GM18517 (cell line): ENCODE measurements around the gene CTIF.

ENCODE experiments used
- ATAC-seq: cut with Tn5 transposase; IDR thresholded peaks from one replicate; pipeline ENCODE4 v1.9.1; 2021; ENCODE audit warnings: mild to moderate bottlenecking, moderate library complexity; ENCODE audit not compliant: unreplicated experiment

Gene CTIF

DNA sequence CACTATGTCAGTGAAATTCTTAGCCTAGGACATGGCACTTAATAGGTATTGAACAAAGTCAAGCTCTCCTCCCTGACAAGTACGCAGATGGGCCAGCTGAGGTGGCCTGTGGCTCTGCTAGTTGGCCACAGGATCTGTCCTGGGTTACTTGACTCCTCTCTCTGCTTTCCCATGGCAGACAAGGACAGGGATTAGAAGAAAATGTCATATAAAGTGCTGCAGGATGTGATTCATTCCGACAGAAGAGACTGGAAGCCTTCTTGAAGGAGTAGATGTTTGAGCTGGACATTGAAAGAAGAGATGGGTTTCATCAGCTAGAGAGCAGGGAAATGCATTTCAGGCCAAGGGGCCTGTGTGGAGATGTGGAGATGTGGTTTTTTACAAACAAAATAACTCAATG lies 365.3 kb downstream of the CTIF start:
- ATAC-seq, result no peak

DNA sequence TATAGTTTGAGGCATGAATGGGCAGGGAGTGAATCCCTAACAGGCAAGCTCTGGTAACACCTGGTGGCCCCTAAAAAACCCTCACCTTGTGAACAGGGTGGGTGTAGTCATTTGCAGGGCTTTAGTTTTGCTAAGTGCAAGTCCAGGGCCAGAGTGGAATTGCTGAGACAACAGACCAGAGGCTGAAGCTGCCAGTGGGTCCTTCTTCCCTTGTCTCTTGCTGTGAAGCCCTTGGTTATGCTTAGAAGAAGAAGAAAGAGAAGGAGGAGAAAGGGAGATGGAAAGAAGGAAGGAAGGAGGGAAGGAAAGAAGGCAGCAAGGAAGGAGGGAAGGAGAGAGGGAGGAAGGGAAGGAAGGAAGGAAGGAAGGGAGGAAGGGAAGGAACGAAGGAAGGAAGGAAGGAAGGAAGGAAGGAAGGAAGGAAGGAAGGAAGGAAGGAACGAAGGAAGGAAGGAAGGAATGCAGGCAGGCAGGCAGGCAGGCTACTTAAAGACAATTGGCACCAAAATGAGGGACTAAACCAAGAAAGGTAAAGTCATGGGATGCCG lies 366.1 kb downstream of the CTIF start:
- no peak for ATAC-seq

DNA sequence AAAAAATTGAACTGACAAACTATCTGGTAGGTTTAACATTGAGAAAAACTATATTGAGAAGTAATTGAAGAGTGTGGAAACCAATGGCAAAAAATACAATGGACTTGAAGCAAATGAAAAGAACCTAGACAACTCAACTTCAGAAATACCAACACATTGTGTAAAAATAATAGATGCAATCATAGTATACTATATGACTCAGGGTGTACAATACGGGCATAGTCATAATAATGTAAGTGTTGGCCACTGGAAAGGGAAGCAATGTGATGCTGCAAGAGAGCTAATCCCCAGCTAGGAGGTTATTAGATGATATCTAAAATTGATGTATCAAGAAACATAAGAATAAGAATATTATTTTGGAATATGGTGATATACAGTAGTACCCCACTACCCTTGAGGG lies 366.7 kb downstream of the CTIF start:
- ATAC-seq, result no peak

DNA sequence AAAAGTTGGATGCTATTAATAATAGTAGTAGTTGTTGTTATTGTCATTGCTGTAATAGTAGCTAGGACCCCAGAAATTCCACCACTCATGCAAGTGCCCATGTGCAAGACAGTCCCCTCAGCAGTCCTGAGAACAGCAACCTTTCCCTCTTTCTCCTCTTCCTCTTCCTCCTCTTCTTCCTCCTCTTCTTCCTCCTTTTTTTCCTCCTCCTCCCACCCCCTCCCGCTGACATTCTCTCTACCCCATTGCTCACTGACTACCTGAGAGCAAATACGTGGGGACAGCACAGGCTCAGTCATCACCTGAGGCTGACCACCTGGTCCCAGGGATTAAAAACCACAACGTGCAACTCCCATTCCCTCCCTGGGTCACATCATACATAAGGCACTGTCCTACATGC lies 370.1 kb downstream of the CTIF start:
- ATAC-seq, result no peak

DNA sequence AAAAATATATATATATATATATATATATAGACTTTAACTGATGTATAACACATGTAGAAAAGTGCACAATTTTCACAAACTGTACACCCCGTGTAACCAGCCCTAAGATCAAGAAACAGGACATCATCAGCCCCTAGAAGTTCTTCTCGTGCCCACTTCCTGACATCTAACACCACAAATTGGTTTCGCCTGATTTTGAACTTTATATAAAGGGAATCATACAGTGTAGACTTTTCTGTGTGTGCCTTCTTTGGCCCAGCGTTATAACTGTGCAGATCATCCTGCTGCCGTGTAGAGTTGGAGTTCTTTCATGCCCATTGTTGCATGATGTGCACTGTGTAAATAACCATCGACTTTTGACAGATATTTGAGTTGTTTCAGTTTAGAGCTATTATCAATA lies 370.9 kb downstream of the CTIF start:
- no peak for ATAC-seq

DNA sequence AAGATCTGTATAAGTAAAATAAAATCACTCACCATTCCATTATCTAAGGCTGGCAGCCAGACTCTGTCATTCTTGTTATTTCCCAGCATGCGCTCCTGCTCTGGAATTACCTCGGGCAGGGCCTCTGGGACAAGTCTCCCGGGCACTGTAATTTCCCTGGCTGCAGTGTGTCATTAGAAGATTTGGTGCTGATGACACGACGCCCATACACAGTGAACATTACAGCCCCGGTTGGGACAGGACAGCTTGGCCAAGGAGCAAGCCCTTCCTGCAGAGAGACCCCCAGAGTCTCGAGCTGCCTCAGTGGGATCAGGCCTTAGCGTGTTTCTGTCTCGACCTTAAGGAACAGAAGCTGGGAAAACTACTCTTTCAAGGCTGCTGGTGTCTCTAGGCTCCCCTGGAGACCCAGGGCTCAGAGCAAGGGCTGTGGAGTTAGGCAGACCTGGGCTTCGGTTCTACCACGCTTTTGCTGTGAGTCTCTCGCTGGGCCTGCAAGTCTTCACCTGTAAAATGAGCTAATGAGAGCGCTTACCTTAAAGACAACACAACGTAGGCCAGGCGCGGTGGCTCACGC lies 372.2 kb downstream of the CTIF start:
- no peak for ATAC-seq
